GM11168 (cell line): ENCODE data around the gene FOXD4L6.
"Not testable (repeated sequence)": the region's sequence is repeated elsewhere in the genome, so short reads cannot be mapped to it uniquely, and the experiment has no call there.

Experiments
- in situ Hi-C: fragments of 300-500 bp; cut with MboI; formaldehyde crosslinking; loops from one replicate; pipeline ENCODE4 v1.12.0; 2022; ENCODE audit warnings: low sequenced_read_pairs; ENCODE audit not compliant: unreplicated experiment

FOXD4L6 gene

DNA sequence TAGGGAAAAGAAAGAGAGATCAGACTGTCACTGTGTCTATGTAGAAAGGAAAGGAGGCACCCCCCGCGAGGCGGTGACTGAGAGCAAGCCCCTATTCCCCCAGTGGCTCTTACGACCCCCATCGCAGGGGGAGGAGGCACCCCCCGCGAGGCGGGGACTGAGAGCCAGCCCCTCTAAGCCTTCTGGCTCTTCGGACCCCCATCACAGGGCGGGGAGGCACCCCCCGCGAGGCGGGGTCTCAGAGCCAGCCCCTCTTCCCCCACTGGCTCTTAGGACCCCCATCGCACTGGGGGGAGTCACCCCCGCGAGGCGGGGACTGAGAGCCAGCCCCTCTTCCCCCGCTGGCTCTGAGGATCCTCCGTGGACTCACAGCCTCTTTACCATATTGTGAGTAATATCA, 23.9 kb downstream of the FOXD4L6 start:
- in situ Hi-C loops: not testable (repeated sequence)

DNA sequence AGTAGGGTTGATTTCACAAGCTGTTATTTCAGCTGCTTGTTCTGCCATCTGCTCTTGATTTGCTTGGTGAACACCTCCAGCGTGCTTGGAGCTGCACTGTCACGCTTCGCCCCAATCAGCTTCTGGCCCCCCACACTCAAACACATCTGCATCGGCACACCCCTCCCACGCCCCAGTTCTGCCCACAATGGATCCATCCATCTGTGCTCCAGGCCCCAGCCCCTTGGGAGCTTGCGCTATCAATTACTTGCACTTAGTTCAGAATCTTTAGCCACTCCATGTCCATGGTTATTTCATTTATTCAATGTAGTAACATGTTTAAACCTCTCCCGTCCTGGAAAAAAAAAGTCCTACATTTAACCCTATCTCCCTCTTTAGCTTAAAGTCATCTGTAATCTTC, 28.0 kb downstream of the FOXD4L6 start:
- in situ Hi-C loops: not testable (repeated sequence)

DNA sequence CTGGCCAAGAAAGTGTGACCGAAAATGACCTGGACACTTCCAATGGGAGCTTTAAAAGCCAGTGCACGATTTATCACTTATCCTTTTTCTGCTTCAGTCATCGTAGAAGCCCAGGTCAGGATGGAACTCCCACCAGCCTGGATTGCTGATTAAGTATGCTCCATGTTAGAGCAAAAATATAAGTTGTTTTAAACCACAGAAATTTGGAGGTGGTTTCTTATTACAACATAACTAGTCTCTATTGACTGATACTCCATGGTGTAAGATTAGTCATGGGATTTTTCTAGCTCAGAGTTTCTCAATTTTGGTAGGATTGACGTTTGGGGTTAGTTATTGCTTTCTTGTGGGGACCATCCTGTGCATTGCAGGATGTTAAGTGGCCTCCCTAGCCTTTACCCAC, 29.7 kb downstream of the FOXD4L6 start:
- in situ Hi-C loops: not testable (repeated sequence)

DNA sequence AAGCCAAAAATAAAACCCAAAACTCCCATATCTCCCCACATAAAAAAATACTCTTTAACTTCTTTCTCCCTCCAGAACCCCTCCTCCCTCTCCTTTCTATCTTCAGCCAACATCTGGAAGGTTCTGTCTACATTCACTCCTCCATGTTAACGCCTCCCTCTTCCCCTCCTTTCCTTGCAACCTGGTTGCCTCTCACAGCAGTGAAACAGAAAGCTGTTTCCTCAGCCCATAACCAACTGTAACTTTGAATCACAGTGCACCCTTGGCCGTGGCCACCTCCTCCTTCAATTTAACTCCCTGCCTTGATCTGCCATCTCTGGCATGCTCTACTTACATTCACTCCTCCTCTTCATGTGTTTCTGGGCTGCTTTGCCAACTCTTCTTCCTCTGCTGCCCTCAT, 33.4 kb downstream of the FOXD4L6 start:
- in situ Hi-C loops: not testable (repeated sequence)

DNA sequence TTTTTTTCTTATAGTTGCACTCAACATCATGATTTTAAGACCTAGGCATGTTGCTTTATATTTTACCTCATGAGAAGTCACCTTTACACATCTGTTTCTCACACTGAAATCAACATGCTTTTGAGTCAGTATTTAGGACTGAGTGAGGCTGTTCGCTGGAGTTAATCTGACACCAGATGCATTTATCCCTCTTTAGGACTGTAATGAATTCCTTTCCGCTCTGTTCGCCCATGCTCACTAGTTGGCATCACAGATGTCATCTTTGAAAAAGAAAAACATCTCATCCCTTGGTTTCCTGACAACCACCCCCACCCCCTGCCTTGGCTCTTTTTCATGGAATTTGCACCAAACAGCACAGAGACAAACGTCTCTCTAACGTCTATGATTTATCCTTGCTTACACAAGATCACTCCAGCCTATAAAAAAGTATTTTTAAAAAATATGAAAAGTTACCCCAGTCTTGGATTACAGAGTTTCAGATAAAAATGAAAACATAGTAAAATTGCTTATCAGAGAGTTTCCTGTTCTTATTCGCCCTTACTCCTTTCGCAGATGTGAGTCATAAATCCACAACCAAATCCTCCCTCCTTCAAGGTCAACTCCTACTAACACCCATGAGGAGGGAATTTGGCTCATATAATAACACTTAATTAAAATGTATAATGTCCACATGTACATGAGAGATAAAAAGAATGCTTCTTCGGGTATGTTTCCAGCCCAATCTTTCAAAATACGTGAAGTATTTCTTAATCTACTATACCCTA, 34.3 kb downstream of the FOXD4L6 start:
- in situ Hi-C loops: not testable (repeated sequence)

DNA sequence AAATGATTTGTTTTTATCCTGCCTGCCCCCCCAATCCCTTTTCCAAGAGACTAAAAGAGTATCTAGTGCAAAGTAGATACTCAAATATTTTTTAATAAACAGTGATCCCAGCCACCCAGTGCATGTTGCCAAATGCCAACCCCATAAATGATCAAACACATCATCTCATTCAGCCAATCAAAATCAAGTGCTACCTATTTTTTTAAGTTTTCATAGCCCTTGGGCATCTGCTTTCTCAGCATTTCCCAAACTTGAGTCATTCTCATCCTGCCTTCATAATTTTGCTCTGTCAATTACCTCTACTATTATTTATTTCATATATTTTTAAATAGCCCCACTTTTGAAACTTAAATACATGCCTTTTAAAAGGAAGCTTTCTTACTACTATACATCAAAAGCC, 37.6 kb downstream of the FOXD4L6 start:
- in situ Hi-C loops: not testable (repeated sequence)

DNA sequence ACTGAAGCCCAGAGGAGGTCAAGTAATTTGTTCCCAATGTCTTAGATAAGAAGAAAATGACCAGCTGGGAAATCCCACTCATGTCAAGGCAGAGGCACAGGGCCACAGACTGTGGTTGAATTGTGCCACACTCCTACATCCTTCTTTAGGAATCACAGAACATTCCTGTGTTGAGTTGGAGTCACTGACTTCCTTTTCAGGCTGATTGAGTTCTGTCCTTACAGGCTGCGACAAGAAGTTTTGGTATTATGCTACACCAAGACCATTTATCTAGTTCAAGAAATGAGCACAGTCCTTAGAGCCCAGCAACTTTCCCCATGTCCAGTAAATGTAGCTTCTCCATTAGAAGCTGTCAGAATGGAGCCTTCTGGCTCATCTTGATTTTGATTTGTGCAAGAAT, 38.1 kb downstream of the FOXD4L6 start:
- in situ Hi-C loops: not testable (repeated sequence)

DNA sequence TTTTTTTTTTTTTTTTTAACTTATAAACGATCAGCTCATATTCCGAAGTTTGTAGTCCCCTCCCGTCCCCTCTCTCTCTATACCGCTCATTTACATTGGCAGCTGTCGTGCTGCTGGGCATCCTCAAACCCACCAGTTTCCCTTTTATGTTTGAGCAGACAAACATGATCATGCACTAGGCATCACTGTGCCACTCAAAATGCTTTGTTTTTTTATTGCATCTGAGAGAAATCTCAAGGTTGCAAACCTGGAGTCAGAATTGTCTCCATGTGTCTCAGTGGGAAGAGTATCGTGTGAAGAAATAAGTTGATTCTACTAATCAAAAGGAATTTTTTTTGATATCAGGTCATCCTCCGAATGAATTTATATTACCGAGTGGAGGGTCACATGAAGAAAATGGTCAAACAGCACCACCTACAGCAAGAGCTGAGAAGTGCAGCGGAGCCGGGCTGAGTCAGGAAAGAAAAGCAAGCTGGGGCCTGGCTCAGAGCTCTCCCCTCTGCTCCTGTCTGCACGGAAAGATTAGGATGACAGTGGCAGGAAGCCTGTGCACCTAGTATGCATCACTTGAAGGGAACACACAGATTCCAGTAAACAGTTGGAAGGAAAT, 39.9 kb downstream of the FOXD4L6 start:
- in situ Hi-C loops: not testable (repeated sequence)

DNA sequence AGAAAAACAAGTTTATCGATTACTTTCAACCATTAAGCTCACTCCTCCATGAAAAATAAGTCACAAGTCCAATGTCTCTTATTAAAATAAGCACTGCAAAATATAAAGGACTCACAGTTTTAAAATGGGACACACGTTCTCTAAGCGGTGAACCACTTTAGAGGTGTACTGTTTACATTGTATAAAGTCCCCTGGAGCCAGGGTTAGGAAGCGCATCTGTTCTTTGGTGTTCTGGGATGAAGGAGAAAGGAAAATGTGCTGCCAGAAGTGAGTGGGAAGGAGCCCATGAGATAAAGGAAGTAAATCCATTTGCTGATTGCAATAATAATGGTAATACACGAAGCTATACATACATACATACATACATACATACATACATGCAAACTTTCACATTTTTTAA, 40.6 kb downstream of the FOXD4L6 start:
- in situ Hi-C loops: not testable (repeated sequence)

DNA sequence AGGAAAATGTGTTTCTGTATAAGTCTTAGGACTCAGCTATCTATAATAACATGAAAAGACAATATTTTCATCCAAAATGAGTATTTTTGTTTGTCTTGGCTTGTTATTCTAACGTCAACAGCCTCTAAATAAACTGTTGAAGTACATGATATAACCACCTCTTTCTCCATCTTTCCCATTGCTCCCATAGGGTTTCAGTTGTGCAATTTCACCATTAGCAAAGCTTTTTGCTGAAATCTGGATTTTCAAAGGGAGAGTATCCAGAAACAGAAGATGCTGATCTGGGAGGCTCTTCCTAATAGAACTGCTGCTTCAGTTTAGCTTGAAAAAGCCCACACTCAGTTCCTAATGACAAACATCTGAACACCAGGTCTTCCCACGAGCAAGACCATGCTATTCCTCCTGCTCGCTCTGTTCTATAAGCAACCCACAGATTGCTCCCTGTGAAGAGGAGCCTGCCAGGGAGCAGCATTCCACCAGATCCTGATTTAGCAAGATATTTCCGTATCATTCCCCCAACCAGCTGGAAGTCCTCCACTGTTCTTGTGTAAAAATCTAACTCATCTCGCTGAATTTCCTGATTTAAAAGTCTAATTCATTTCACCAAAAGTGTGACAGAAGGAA, 41.2 kb downstream of the FOXD4L6 start:
- in situ Hi-C loops: not testable (repeated sequence)

DNA sequence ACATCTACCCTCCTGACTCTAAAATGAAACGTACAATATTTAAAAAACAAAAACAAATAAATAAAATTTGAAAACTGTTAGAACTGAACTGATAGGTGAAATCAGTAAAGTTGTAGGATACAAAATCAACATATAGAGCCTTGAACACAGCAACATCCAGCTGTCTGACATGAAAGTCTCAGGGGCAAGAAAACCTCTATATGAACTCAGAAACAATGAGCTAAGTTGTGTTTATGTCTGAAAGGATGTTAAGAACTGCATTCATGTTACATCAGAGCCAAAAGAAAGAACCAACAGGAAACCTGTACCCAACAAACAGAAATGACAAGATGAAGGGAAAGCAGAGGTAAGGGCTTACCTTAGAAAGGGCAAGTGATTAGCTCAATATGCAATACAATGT, 41.8 kb downstream of the FOXD4L6 start:
- in situ Hi-C loops: not testable (repeated sequence)

DNA sequence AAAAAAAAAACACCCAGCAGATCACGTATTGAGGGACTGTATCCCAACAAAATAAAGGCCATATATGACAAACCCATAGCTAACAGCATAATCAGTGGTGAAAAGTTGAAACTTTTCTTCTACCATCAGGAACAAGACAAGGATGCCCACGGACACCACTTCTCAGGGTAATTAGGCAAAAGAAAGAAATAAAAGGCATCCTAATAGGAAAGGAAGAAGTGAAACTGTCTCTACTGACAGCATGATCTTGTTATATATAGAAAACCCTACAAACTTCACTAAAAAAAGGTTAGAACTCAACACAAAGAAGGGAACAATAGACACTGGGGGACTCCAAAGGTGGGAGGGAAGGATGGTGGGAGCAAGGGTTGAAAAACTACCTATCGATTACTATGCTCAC, 42.3 kb downstream of the FOXD4L6 start:
- in situ Hi-C loops: not testable (repeated sequence)

DNA sequence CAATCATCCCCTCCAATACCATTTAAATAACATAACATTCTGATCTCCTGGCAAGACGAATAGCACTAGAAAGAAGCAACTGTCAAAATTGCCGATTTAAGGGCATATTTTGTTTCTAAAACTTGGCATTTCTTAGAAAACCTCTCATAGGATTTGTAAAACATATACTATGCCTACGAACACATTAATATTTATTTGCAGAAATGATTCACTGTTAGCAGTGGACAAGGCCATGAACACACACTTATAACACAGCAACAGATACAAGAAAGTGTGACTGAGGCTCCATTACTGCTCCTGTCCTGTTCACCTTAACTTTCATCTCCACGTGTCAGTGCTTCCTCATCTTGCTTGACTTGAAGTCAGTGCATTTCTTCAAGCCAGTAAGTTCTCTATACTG, 46.1 kb downstream of the FOXD4L6 start:
- in situ Hi-C loops: not testable (repeated sequence)

DNA sequence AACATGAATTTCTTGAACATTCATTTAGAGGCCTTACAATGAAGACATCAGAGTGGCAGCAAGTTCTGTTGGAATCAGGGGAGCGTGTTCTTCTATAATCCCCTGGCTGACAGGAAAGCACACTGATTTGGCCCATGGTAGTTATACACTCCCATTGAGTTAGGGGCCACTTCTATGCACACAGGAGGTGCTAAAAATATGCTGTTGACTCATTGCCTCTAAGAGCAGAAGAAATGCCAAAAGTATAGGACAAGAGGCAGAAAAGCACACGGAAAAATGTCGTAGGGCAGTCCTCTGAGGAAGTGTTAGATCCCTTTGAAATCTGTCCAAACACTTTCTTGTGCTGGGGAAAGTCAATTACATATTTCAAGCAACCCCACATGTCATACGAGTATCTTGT, 49.0 kb downstream of the FOXD4L6 start:
- in situ Hi-C loops: not testable (repeated sequence)

DNA sequence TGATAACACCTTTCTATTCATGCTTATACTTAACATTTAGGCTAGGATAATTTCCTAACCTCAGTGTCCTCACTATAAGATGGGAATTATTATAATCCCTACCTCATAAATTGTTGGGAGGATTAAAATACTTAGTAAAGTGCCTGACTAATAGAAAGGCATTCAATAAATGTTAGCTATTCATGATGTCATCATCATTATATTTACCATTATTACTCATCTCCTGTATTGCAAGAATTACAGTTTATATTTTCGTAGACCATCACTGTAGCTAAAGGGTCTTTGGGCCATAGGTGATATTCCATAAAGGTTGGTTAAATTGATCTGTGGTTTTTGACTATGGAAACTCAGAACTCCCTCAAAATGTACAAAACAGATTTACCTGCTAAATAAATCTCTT, 50.9 kb downstream of the FOXD4L6 start:
- in situ Hi-C loops: not testable (repeated sequence)
